AG09309 (cell line): ENCODE results near the gene IGFN1.

Experiments used
- DNase-seq: peaks from one replicate; pipeline ENCODE4 v3.0.0-alpha.2; 2010; ENCODE audit warnings: low read depth
- H3K4me3 ChIP-seq: 2 replicates; pipeline ENCODE4 v1.5.1; 2011; ENCODE audit warnings: mild to moderate bottlenecking, low read depth, low read length, moderate library complexity; ENCODE audit not compliant: control insufficient read depth
- TF ChIP-seq, protein P1 (sequence below): IDR thresholded peaks from 2 replicates; pipeline ENCODE4 v1.5.1; 2011; ENCODE audit warnings: mild to moderate bottlenecking, low read depth, low read length, inconsistent platforms; ENCODE audit not compliant: insufficient read depth, control insufficient read depth; ENCODE audit errors: missing control alignments

The IGFN1 gene

DNA sequence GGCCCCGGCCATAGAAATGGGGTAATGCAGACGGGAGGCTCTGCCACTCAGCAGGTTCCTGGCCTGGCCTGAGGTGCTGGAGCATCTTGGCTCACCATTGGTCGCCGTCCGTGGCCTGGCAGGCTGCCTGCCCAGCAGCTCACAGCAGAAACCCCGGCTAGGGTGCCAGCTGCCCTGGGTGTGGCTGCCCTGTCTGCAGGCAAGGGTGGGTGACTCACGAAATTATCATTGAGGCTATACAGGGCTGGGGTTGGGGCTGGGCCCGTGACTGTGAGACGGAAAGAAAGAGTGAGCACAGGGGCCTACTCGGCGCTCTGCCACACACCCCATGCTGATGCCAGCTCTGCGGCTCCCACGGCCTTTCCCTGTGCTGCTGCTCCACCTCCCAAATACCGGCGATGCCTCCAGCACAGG is 84.6 kb downstream of the IGFN1 start:
- peak; percentile 79 for DNase-seq
- H3K4me3 ChIP-seq, result no peak overlapping the region
- TF ChIP-seq, protein P1, sequence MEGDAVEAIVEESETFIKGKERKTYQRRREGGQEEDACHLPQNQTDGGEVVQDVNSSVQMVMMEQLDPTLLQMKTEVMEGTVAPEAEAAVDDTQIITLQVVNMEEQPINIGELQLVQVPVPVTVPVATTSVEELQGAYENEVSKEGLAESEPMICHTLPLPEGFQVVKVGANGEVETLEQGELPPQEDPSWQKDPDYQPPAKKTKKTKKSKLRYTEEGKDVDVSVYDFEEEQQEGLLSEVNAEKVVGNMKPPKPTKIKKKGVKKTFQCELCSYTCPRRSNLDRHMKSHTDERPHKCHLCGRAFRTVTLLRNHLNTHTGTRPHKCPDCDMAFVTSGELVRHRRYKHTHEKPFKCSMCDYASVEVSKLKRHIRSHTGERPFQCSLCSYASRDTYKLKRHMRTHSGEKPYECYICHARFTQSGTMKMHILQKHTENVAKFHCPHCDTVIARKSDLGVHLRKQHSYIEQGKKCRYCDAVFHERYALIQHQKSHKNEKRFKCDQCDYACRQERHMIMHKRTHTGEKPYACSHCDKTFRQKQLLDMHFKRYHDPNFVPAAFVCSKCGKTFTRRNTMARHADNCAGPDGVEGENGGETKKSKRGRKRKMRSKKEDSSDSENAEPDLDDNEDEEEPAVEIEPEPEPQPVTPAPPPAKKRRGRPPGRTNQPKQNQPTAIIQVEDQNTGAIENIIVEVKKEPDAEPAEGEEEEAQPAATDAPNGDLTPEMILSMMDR, result no peak

DNA sequence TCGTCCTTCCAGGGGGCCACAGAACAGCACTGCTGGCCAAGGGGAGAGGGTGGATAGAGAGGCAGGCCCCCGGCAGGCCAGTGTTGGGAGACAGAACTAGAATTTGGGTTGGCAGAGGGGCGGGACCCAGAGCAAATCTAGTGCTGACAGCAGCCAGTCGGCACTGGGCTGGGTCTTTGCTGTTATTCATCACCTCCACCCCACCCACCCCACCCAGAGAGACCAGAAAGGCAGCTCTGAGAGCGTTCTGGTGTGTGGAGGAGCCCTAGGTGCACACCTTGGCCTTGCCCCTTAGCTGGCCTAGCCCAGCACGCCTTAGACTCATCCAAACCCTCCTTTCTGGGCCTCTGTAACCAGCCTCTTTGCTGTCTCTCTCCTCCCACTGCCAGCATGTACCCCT is 86.3 kb downstream of the IGFN1 start:
- no peak for DNase-seq
- TF ChIP-seq, protein P1, result no peak
- no peak overlapping the region for H3K4me3 ChIP-seq

DNA sequence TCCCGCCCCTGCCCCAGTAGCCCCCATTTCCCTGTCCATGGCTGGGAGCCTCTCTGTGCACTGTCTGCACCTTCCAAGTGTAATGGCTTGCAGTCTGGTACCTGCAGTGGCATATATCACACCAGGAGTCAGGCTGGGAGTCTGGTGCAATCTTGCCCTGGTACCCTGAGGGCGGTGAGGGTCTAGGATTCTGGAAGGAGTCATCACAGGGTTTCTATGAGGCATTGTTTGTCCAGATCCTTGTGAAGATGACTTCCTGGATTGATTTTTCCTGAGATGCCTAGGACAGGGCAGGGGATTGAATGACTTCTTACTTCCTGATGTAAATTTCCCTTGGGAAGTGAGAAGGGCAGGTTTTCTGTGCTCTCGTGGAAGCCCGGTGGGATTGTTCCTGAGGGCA is 86.8 kb downstream of the IGFN1 start:
- no peak overlapping the region for H3K4me3 ChIP-seq
- TF ChIP-seq, protein P1, result no peak
- DNase-seq, result no peak
